HG03571 (cell line): ENCODE results near the gene PCARE.
A peak's percentile ranks its signal among the peaks of the same experiment; 100 is the strongest.
"Not testable (repeated sequence)": the region's sequence is repeated elsewhere in the genome, so short reads cannot be mapped to it uniquely, and the experiment has no call there.

ENCODE experiments used
- ATAC-seq: cut with Tn5 transposase; IDR thresholded peaks from one replicate; pipeline ENCODE4 v1.9.1; 2021; ENCODE audit not compliant: unreplicated experiment

PCARE gene

GRCh38 chr2:29097569-29097968 lies 23.2 kb upstream of the PCARE start:
- no peak for ATAC-seq

- ATAC-seq = no peak
Observed at GRCh38 chr2:29096969-29097368, 22.6 kb upstream of the PCARE start.

GRCh38 chr2:29090311-29090710 lies 16.0 kb upstream of the PCARE start:
- not testable (repeated sequence) for ATAC-seq

- no peak for ATAC-seq
Observed at GRCh38 chr2:29084554-29084953, 10.2 kb upstream of the PCARE start.

DNA sequence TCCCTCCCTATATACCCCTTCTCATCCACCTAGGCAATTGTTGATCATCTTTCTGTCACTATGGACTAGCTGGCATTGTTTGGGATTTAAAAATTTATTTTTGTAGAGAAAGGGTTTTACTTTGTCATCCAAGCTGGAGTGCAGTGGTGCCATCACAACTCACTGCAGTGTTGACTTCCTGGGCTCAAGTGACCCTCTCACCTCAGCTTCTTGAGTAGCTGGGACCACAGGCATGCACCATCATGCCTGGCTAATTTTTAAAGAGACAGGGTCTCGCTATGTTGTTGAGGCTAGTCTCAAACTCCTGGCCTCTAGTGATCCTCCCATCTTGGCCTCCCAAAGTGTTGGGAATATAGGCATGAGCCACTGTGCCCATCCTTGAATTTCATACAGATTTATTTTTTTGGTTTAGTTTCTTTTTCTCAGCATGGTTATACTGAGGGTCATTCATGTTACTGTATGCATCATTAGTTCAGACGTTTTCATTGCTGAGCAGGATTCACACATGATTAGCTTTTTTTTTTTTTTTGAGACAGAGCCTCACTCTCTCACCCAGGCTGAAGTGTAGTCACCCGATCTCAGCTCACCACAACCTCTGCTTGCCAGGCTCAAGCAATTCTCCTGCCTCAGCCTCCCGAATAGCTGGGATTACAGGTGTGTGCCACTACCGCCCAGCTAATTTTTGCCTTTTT lies 8.6 kb upstream of the PCARE start:
- peak; percentile 87 for ATAC-seq

DNA sequence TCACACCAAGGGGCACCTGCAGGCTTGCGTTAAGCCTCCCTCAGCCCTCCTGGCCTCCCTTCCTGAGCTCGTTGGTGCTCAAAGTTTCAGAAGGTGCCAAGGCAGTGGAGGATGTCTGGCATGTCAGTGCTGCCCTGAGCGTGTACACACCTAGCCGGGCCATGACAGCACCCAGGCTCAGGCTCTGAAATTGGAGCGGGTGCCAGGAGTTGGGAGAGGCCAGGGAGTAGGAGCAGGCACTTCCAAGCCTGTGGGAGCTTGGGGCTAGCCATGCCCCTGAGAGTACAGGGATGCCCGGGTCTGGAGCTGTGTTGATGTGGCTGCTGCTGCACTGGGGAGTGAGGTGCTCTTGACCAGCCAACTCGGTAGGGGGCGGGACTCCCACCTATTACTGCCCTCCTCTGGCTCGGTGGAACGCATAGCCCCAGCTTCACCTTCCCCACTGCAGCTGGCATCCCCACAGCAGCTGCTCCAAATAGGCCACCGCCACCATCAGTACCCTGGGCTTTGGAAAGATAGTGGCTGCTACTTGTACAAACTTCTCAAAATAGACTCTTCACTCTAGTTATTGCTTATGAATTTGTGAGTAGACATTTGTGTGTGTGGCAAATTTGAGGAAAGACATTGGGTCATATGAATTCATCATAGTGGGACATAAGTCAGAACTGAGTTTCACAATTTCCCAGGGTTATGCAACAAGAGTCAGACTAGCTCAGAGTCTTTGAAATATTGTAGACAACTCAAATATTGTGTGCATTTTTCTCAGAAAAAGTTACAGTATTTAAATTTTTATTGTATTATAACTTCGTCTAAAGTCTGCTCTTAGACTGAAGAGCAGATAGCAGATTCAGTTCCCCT lies 6.8 kb upstream of the PCARE start:
- ATAC-seq = no peak

DNA sequence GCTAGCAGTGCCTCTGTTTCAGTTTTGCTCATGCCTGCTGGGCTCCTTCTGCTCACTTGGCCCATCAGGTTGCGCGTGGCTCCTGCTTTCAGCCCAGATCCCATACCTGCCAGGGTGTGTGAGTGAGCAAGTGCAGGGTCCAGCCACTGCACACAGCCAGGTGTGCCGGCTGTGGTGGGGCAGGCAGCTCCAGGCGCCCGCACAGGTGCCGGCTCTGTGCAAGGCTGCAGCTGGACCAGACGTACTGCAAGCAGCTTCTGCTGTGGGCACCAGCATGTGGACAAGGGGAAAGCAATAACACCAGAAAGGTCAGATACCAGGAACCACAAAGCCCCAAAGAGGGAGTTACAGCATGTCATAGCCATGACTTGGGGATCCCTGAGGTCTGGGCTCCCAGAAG lies 5.6 kb upstream of the PCARE start:
- ATAC-seq = no peak

- no peak for ATAC-seq
Observed at GRCh38 chr2:29075894-29076705, 1.8 kb upstream of the PCARE start.

DNA sequence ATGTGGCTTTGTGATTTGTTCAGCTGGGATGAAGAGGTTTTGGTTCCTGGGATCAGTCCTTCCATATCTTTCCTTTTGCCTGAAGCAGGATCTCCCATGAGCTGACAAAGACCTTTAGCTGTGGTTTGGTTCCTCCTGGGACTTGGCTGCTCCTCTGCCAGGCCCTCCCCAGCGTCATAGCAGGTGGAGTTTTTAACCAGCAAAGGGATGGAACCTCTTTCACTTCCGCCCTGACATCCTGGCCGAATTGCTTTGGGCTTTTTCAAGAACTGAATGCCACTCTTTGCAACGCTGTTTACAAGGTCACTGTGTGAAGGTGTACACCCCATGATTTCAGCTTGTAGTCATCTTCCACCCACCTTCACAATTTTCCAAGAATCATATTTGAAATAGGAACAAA lies 390 bp downstream of the PCARE start:
- no peak for ATAC-seq

GRCh38 chr2:29072971-29073725 lies 1.2 kb downstream of the PCARE start:
- no peak for ATAC-seq

GRCh38 chr2:29072251-29072650 lies 2.1 kb downstream of the PCARE start:
- no peak for ATAC-seq

GRCh38 chr2:29071032-29071975 lies 3.0 kb downstream of the PCARE start:
- no peak for ATAC-seq

- ATAC-seq = no peak
Observed at GRCh38 chr2:29070526-29070925, 3.8 kb downstream of the PCARE start.

GRCh38 chr2:29068513-29068912 lies 5.8 kb downstream of the PCARE start:
- ATAC-seq = no peak

DNA sequence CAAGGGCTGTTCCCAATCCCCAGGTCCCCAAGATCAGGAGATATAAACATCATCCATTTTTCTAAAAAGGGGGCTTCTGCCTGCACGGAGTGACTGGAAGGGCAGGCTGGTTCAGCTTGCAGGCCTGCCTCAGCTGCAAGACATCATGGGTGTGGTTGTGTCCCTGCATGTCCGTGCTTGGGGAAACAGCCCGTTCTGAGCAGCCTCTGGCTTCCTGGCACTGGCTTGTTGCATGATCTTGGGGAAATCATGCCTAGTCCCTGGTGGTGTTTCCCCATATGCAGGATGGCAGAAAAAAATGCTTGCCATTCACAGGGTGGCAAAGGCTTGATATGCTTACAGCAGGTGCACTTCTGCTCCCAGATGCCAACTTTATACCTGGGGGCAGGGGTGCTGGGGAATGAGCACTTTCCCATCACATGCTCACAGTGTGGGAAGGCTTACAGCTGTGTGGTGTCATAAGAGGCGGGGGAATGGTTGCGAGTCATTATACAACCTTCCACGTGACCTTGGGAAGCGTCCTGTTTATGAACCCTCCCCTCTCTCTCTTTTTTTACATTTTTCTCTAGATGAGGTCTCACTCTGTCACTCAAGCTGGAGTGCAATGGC lies 7.2 kb downstream of the PCARE start:
- ATAC-seq = no peak

DNA sequence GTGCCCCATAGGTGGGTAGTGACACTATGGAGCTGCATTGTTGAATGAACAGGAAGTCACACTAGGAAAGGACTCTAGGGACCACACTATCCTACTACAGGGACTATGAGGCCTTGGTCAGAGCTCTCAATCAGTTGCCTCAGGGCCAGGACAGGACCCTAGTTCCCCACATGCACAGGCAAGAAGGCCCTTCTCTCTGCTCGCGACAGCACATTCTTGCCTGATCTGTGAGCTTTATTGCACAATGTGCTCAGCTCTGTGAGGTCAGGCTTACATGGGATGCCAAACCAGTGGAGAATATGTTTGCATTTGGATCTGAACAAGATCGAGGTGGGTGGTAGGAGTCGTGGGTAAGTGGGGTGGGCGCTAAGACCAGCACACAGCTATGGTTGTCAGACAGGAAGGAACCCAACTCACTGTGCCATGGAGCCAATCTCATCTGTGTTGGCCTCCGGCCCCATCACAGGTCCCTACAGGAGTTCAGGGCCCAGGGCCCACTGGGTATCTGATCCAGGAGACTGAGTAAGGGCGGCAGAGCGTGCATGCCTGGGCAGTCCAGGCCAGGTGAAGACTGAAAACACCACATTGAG lies 8.0 kb downstream of the PCARE start:
- ATAC-seq = no peak

- no peak for ATAC-seq
Observed at GRCh38 chr2:29065068-29065811, 9.1 kb downstream of the PCARE start.

GRCh38 chr2:29064746-29065067 lies 9.6 kb downstream of the PCARE start:
- no peak for ATAC-seq
